GM21723 (cell line): ENCODE measurements around the gene HOXD13.

Source experiments
- ATAC-seq: cut with Tn5 transposase; IDR thresholded peaks from one replicate; pipeline ENCODE4 v1.9.1; 2021; ENCODE audit warnings: mild to moderate bottlenecking, moderate library complexity; ENCODE audit not compliant: unreplicated experiment

The HOXD13 gene

DNA sequence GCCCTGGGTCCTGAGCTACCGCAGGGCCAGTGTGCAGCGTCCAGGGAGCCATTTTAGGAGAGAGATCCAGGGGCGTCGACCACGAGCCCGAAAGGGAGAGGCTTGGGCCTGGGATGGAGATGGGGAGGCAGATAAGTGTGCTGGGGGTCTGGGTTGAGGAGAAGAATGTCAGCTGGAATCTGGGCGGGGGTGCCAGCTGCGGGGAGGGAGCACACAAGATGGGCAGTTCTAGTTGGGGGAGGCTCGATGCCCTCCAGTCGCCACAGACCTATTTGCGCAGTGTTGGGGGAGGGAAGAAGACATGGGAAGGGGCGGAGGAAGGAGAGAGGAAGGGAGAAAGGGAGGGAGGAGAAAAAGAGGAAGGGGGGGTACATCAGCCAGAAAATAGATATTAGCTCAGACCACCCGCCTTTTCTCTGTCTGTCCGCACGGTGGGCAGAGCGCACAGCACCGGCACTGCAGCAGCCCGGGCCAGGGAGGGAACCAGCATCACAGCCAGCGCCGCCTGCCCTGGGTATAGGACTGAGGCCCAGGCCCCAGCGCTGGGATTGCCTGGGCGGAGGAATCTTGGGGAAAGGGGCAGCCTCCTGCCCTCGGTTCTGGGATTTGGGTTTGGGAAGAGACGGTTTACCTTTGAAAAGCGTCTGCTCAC, 12.7 kb downstream of the HOXD13 start:
- no peak for ATAC-seq

GRCh38 chr2:176105730-176106580, 13.4 kb downstream of the HOXD13 start:
- no peak for ATAC-seq

- ATAC-seq = no peak
These were observed 14.3 kb downstream of the HOXD13 start, which contains the start of gene HOXD11 for GRCh38 chr2:176106581-176107539. Gene HOXD11 (plus strand): TSS chr2:176107280. CDS start chr2:176107356, 76 bp downstream.

- no peak for ATAC-seq
These were observed 15.2 kb downstream of the HOXD13 start for GRCh38 chr2:176107731-176108181.

DNA sequence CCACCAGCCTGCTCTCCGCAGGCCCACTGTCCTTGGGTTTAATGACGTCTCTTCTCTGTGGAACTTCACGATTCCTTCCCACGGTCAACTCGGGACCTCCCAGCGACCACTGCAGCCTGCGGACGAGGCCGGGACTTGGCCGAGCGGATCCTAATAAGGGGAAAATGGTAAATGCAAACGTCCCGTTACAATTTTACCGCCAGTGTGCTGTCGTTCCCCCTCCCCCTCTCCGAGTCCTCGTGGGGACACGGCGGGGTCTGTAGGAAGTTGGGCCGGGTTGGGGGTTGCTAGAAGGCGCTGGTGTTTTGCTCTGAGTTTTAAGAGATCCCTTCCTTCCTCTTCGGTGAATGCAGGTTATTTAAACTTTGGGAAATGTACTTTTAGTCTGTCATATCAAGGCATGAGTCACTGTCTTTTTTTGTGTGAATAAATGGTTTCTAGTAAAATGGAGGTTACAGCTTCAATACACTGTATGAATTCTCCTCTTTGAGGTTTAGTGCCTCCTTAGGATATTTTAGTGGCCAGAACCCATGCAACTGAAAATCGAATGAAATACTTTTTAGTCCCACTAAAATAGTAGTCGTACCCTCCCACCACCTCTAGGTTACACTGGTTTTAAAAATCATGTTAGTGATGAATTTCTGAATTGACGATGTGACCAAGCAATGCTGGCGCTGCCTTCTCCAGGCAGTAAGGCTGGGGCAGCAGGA, 16.8 kb downstream of the HOXD13 start:
- ATAC-seq = no peak

GRCh38 chr2:176109946-176110345, 17.4 kb downstream of the HOXD13 start:
- ATAC-seq = no peak

DNA sequence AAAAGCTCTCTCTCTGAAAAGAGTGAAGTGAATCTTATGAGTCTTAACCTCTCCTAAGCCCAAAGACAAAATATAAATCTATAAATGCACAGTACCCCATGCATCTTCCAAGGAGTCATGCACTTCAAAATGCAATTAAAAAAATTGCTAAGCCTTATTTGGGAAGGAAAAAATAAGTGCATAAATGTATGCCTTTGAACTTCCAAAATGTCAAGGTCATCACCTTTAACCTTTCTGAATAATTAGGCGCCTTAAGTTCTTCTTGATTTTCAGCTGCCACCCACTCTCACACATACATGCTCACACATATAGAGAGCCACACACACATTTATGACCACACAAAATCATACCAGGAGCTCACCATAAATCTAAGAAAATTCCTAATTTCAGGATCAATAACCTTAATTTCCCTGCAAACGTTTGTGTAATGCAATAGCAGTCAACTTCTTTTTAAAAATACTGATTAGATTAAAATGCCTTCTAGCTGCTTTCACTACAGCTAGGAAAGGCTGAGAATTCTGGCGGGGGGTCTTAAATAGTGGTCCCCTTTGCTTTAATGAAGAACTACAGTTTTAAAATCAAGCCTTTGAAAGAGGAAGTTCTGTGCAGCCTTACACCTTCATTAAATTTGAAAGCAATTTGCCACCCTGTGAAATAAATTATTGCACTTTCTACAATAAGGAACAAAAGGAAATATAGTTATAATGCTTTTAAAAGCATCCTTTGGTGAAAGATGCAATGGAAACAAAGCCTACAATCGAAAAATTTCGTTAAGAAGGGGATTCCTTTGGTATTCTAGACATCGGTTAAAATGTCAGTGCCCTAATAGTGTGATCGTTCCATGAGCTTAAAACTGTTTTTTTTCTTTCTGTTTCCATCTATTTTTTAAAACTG, 18.1 kb downstream of the HOXD13 start:
- no peak for ATAC-seq

- ATAC-seq = no peak
These were observed 18.8 kb downstream of the HOXD13 start for GRCh38 chr2:176111309-176111663.

- ATAC-seq = no peak
These were observed 19.4 kb downstream of the HOXD13 start for GRCh38 chr2:176111846-176112374.

- no peak for ATAC-seq
These were observed 20.1 kb downstream of the HOXD13 start for GRCh38 chr2:176112375-176113302.

GRCh38 chr2:176114120-176114929, 21.8 kb downstream of the HOXD13 start:
- no peak for ATAC-seq

DNA sequence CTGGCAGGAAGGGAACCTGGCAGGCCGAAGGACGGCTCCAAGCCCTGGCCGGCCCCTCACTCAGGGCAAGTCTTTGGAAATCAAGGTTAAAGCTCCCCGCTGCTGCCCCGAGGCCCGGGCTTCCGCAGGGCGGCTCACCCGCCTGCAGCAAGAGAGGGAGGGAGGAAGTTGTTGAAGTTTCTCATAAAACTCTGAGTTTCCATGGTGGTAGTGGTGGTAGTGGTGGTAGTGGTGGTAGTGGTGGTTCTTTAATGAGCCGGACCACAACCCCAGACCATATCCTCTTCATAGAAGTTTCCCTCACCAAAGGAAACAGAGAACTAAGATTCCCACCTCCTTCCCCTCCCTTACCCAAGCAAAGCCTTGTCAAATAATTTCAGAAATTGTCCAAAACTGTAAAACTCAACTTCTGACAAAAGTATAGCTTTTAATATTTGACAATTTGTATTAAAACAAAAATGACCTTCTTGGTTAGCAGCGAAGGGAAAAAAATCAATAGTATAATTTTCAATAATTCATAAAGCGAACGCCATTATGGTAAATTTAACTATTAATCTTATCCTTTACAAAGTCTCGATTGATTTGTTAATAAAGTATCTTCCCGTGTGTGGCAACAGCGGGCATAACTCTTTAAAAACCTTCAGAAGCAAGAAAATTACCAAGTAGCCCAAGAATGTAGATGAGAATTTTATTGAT, 22.6 kb downstream of the HOXD13 start:
- ATAC-seq = no peak

GRCh38 chr2:176115883-176116813, 23.6 kb downstream of the HOXD13 start, which contains the start of gene HOXD10:
Gene HOXD10 (plus strand): TSS chr2:176116778. CDS start chr2:176116834, 56 bp downstream.
- no peak for ATAC-seq

DNA sequence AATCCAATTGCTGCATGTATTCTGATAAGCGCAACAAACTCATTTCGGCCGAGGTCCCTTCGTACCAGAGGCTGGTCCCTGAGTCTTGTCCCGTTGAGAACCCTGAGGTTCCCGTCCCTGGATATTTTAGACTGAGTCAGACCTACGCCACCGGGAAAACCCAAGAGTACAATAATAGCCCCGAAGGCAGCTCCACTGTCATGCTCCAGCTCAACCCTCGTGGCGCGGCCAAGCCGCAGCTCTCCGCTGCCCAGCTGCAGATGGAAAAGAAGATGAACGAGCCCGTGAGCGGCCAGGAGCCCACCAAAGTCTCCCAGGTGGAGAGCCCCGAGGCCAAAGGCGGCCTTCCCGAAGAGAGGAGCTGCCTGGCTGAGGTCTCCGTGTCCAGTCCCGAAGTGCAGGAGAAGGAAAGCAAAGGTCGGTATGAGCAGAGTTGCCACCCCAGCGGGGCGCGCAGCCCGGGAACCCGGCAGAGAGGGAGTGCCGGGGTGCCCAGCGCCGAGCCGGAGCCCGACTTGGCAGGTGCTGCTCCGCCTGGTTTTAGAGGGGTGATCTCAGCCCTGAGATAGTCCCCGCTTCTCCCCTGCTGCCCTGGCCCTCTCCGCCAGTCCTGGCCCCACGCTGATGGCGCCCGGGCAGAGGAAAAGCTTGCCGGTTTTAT, 24.8 kb downstream of the HOXD13 start:
- ATAC-seq = no peak

DNA sequence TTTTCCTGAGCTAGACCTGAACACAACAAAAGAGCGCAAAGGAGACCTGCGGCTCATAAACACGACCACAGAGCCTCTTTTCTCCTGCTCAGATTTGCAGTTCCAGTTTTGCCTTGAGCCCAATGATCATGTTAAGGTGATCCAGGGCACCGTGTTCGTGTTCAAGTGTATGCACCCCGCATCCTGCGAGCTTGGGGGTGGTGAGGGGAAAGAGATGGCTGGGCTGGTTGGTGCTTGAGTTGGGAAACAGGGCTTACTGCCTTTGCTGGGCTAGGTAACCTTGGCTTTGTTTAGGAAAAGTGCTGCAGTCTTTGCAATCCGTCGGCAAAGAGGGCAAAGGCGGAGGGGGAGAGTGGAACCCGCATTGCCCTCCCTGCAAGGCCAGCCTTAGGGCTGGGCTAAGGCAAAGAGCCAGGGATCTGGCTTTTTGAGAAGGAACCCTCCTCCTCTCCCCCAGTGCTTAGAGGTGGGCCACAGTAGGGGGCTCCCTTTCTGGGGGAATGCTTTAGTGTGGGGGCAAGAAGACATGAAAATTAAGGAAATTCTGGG, 25.4 kb downstream of the HOXD13 start:
- ATAC-seq = no peak
